COR-L47 (cell line): ENCODE results near the gene EXD2.
A peak's percentile ranks its signal among the peaks of the same experiment; 100 is the strongest.

ENCODE experiments used
- DNase-seq: peaks from one replicate; lab custom pipeline; 2025; lab: John Stamatoyannopoulos, UW

The EXD2 gene

DNA sequence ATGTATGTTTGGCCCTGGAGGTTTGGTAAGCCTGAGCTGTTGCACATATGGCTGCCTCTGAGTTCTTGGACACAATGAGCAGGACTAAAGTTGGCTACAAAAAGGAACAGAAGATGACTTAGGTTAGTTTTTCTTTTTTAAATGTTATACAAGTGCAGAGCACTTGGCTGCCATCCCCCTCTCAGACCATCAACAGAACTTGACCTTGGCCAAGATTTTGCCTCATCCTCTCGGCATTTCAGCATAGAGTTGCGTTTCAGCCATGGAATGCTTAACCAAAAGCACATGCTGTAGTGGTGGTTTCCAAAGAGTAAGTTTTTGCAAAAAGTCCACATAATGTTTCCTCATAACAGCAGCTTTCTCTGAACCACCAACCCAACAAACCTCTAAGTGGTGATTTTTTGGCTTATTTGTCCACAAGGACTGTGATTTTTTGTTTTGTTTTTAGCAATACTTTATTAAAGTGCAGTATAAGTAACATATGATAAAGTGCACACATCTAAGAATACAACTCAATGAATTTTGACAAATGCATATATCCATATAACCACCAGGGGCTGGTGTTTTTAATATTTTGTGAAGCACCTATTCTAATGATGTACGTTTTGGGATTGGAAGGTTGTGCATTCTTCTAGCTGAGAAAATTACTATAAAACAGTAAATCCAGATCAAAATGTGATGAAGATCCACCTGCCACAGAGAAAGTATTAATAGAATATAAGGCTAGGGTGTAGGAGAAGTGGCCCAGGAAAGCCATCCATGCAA, 56.6 kb downstream of the EXD2 start:
- DNase-seq = peak; percentile 7

- DNase-seq = no peak
These were observed 58.3 kb downstream of the EXD2 start for GRCh38 chr14:69249603-69250002.

- DNase-seq = no peak
These were observed 61.6 kb downstream of the EXD2 start for GRCh38 chr14:69252851-69253250.

DNA sequence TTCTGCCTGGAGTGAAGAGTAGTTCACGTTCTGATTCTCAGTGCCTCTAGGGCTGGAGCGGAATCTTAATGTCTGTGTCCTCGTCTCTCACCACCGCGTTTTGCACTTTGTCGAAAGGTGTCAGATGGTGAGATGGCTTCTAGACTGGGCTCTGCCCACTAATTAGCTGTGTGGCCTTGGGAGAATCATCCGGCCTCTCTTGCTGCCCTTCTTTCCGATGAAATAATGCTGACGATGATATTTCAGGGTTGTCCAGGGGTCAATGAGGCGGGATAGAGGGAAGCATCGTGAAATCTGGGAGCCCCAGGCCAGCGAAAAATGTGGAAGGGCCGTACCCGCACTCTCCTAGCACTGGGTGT, 67.8 kb downstream of the EXD2 start:
- DNase-seq = no peak

DNA sequence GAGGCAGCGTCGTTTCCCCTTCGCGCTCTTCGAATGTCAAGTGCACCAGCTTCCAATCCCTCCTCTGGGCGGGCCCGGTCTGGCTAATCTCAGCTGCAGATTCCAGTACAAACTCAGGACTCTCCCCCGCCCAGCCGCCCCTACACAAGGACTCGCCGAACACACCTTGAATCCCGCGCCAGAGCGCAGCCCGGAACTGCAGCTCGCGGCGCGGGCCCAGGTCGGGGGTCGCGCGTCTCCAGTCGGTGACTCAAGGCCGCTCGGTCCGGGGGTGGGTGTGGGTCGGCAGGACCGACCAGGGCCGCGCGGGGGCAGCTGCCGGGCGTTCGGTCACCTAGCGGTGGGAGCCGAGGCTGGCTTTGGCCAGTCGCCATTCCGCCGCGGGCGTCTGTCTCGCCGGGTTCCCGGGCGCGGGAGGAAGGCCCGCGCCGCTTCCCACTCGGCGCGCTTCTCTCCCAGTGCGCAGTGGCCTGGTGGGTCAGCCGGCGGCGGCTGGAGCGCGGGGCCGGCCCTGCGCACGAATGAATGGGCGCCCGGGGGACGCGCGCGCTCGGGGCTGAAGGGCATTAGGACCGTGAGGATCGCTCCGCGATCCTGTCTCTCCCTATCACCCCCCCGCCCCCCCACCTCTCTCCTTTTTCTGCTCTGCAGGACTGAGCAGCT, 68.4 kb downstream of the EXD2 start, which contains the start of gene GALNT16:
Gene GALNT16 (plus strand): TSS at position 632 of the 663 bp plus-strand sequence. CDS start 133 bp downstream, outside the sequence.
- DNase-seq = peak; percentile 48

DNA sequence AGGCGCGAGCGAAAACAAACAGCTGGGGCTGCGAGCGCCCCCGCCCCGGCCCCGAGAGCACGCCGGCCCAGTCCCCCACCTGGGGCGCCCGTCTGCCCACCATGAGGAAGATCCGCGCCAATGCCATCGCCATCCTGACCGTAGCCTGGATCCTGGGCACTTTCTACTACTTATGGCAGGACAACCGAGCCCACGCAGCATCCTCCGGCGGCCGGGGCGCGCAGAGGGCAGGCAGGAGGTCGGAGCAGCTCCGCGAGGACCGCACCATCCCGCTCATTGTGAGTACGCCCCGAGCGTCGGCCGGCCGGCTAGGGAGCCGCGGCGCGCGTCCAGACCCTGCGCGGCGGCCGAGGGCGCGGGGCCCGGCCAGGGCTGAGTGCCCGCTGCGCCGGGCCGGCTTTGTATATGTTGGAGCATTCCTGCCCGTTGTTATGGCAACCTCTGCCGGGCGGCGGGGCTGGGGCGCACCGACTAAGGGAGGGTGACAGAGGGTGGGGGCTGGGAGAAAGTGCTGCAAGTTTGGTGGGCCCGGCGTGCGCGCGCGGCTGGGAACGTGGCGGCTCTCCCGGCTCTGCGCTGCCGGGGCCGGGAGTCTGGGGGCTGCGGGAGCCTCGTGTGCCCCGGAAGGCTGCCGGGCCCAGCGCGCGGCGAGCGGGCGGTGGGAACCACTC, 69.0 kb downstream of the EXD2 start:
- peak; percentile 46 for DNase-seq

- peak; percentile 40 for DNase-seq
These were observed 69.7 kb downstream of the EXD2 start for GRCh38 chr14:69260861-69261564.

DNA sequence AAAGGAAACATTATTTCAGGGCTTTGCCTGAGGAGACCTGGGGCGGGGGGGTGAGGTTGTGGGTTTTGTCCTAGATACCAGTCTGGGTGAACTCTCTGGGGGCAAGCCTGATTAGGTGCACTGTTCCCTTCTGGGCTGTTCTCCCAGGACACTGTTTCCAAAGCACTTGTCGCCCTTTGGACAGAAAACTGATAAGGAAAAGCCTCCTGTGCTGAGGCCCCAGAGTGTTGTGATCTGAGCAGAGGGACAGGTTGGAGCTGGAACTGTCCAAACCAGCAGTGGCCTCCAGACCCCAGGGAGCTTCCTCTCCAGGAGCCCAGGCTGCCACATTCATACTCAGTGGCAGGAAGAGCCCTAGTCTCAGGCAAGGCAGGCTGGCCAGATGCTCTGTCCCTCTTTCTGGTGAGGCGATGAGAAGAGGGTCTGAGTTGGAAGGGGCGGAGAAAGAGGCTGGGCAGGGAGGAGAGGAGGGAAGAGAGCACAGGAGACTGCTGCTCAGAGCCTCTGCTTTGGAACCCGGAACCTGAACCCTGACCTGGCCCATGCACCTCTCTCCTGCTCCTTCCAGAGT, 70.5 kb downstream of the EXD2 start:
- DNase-seq = no peak

DNA sequence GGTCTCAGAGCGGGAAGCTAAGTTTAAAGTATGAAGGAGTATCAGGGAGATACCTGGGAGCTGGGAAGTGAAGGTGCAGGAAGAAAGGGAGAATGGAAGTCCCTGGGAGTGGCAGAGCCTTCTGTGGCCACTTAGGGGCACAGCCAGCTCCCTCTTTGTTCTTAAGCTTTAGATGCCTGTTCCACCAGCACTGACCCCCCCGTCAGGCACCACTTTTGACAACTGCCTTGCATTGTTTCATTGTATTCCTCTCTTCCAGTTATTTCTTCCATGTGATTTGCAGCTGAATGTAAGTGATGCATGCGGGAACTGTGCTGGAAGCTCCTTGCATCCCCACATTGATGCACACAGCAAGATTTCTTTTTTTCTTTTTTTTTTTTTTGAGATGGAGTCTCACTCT, 71.2 kb downstream of the EXD2 start:
- DNase-seq = no peak

GRCh38 chr14:69263364-69263763, 72.1 kb downstream of the EXD2 start:
- no peak for DNase-seq

DNA sequence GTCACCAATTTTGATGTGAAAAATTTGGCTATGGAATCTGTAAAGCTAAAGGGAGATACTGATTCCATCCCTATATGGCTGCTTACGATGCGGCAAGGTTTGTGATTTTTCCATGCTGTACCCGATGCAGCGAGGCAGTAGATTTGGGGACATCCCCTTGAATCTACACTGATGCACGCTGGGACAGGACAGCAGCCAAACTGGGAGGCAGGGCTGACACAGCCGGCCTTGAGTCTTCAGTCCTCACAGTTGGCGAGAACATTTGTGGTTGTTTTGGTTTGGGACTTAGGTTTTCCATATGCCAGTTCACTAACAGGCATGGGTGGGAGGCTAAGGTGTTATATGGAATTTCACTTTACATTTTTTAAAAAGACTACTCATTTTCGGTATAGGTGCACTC, 72.5 kb downstream of the EXD2 start:
- DNase-seq = no peak

- DNase-seq = no peak
These were observed 75.5 kb downstream of the EXD2 start for GRCh38 chr14:69266572-69267345.

- no peak for DNase-seq
These were observed 76.2 kb downstream of the EXD2 start for GRCh38 chr14:69267492-69267891.

DNA sequence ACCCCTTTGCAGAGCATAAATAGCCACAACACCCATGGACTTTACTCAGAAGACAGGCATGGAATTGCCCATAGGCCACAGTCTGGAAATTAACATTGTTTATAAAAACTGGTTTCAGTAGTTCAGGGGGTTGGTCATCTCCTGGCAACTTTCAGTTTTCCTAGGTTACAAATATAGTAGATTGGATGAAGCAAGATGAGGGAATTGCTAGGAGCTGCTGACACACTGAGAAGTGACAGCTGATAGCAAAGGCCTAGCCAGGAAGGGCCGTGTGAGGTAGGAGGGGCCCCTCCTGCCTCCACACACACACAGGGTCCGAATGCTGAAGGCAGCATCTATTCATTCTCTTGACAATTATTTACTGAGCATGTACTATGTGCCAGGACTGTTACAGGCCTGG, 76.9 kb downstream of the EXD2 start:
- DNase-seq = no peak

- DNase-seq = no peak
These were observed 77.5 kb downstream of the EXD2 start for GRCh38 chr14:69268763-69269162.

DNA sequence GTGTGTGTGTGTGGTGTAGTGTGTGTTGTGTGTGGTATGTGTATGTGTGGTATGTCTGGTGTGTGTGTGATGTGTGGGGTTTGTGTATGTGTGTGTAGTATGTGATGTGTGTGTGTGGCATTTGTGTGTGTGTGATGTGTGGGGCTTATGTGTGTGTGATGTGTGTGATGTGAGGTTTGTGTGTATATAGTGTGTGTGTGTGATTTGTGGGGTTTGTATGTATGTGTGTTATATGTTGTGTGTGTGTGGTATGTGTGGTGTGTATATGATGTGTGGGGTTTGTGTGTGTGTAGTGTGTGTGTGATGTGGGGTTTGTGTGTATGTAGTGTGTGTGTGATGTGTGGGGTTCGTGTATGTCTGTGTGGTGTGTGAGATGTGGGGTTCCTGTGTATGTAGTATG, 78.1 kb downstream of the EXD2 start:
- DNase-seq = no peak

DNA sequence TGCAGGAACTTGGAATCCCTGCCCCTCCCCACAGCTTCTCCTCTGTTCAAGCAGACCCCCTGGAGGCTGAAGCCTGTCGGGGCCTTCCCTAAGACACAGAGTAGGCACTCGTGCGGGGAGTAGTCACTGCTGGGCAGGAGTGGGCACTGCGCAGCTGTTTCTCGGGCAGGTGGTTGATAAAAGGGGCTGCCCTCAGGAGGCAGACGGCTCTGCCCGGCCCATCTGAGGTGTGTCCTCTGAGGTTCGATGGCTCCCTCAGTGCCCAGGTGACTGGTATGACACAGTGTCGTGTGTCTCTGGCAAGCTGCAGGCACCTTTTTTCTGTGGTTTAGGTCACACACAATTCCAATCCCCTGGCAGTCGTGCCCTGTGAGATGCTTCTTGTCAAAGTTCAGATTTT, 78.8 kb downstream of the EXD2 start:
- DNase-seq = no peak

DNA sequence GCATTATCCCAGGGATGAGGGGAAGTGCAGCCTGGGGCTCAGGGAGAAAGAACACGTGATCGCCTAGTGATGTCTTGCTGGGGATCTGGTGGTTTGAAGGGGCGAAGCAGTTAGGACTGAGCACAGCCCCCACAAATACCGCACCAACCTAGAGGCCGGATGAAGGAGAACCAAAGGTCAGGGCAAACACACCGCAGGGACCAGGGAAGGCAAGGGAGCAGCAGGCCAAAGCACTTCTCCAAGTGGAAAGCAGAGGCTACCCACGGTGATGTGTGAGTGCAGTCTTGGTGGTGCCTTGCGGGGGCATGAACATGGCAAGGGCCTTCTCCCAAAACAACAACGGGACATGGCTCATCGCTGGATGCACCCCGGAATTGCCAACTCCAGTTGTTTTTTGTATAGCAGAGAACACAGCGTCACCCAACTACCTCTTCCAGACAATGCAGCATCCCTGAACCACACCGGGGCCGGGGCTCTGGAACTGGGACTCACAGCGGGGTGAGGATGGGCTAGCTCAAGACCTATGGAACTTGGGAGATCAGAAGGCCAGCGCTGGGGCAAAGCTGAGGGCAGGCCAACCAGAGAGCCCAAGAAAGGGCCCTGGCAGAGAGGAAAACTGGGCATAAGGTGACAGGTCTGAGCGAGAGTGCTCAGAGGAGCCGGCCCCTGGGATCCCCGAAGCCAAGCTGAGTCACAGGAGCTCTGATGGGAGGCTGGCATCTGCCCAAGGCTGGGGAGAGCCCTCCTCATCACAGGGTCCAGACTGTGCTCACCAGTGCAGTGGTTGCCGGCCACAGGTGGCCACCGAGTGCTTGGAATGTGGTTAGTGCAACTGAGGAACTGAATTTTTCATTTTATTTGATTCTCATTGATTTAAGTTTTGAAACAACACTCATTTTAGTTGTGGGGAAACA, 79.8 kb downstream of the EXD2 start:
- no peak for DNase-seq

DNA sequence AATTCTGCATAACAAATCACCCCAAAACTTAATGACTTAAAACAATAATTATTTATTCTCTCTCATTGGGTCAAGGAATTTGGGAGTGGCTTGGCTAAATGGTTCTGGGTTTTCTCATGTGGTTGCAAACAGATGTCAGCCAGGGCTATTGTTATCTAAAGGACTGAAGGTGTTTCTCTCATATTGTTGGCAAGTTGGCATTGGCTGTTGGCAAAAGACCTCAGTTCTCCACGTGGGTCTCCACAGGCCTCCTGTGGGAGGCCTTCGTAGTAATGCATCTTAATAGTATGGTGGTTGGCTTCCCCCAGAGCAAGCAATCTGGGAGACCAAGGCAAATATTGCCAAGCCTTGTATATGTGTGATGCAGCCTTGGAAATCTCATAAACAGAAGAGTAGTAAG, 83.0 kb downstream of the EXD2 start:
- DNase-seq = no peak

DNA sequence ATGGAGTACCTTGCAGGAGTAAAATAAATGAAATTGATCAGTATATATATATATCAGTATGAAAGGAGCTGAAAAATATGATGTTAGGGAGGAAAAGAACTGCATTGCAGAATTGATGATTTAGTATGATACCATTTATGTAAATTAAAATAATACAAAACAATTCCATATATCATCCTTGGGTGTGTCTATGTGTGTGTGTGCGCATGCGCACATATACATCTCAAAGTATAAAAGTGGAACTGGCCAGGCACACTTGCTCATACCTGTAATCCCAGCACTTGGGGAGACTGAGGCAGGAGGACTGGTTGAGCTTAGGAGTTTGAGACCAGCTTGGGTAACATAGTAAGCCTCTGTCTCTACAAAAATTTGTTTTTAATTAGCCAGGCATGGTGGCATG, 84.0 kb downstream of the EXD2 start:
- no peak for DNase-seq
